GM23338 (cell line): ENCODE results near the gene ZNF346.

Experiments
- POLR2AphosphoS5 ChIP-seq: IDR thresholded peaks from 2 replicates; pipeline ENCODE4 v1.6.1; 2016; ENCODE audit warnings: antibody characterized with exemption, low read depth
- REST ChIP-seq: IDR thresholded peaks from one replicate; pipeline ENCODE4 v1.6.1; 2018; ENCODE audit warnings: antibody characterized with exemption; ENCODE audit not compliant: unreplicated experiment

DNA sequence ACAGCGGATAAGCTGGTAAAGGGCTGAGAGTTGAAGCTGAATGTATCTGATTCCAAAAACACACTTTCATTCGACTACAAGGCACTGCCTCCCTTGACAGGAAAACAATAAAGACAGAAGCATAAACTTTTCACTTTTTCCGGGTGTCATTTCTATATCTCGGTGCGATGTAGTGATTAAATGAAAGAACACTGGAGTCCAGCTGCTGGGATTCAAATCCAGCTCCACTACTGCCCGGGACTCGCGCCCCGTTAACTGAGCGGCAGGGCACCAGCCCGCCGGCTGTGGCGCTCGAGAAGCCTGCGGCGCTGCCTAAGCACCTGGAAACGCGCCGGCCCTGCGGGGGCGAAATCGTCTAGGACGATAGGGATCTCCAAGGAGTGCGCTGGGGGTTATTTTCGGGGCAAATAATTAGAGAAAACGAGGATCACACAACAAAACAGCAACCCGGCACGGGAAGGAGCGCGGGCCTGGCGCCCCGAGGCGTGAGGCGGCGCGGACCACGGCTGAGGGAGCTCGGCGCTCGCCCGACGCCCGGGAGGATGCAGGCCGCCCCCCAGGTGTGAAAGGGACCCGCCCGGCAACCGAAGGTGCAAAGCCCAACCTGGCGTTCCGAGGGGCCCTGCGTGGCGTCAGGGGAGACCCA, 16.8 kb upstream of the ZNF346 start:
- no peak for TF ChIP-seq POLR2AphosphoS5
- no peak for TF ChIP-seq REST
